GM21381 (cell line): ENCODE results near the gene MRPL10.
"Not testable (repeated sequence)": the region's sequence is repeated elsewhere in the genome, so short reads cannot be mapped to it uniquely, and the experiment has no call there.

Source experiments
- ATAC-seq: cut with Tn5 transposase; IDR thresholded peaks from one replicate; pipeline ENCODE4 v1.9.1; 2021; ENCODE audit warnings: mild to moderate bottlenecking, moderate library complexity; ENCODE audit not compliant: unreplicated experiment

MRPL10 gene

DNA sequence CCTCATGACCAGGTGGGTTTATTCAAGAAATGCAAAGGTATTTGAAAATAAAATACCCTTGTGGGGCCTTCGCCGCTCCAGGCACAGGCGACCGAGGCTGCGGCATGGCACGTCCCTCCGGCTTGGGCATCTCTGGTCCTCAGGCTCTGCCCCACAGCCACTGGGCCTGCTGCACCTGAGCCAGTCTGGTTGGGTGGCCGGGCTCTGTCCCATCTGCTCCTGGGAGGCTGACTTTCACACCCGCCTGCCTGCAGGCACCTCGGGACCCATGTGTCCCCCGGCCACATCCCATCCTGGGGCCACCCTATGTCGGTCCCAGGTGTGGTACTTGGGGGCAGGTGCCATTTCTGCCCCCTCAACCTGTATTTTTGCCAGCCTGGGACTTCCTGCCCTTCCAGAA, 30.7 kb downstream of the MRPL10 start:
- ATAC-seq, result no peak

DNA sequence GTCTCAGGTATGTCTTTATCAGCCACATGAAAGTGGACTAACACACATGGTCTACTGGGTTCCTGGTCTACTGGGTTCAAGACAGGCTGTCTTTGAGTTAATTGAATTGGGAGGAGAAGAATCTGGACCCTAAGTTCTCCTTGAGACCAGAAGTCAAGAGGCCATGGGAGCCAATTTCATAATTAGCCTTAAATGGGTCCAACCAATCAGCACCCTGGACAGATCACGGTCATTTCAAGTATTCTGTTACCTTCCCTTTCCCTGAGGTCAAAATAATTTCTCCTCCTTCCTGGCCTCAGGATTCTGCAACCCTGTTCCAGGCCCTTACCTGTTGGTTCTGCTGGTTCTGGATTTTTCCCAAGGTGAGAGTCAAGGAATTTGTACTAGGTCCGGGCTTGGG, 33.5 kb downstream of the MRPL10 start:
- no peak for ATAC-seq

DNA sequence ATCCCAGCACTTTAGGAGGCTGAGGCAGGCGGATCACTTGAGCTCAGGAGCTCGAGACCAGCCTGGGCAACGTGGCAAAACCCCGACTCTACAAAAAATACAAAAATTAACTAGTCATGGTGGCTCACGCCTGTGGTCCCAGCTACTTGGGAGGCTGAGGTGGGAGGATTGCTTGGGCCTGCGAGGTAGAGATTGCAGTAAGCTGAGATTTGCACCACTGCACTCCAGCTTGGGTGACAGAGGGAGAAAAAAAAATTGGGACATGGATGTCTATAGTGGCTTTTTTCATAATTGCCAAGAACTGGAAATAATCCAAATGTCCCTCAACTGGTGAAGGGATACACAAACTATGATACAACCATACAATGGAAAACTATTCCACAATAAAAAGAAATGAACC, 38.4 kb downstream of the MRPL10 start:
- no peak for ATAC-seq

DNA sequence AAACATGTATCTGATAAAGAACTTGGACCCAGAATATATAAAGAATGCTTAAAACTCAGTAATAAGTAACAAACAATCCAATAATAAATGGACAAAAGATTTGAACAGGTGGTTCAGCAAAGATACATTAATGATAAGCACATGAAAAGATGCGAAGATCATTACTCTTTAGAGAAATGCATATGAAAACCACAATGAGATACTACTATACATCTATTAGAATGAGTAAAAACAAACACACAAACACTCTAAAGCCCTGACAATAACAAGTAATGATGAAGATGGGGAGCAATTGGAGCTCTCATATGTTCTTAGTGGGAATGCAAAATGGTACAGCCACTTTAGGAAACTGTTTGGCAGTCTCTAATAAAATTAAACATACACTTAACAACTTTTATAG, 38.9 kb downstream of the MRPL10 start:
- ATAC-seq, result no peak

DNA sequence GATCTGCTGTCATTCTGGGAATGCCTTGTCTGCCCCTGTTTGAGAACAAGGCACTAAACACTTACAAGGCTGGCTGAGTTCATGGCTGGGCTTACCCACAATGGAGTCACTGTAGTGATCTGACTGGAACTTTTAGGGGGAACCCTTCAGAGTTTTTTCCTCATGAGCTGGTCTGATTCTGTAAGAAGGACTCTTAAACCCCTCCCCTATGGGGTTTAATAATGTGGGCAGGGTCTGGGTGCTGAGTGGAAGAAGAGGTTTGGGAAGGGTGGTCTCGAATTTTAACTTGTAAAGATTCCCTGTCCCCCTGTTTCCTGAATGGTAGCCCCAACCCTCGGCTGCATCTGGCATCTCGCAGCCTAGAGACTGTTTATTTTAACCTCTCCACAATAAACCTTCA, 40.3 kb downstream of the MRPL10 start:
- no peak for ATAC-seq

DNA sequence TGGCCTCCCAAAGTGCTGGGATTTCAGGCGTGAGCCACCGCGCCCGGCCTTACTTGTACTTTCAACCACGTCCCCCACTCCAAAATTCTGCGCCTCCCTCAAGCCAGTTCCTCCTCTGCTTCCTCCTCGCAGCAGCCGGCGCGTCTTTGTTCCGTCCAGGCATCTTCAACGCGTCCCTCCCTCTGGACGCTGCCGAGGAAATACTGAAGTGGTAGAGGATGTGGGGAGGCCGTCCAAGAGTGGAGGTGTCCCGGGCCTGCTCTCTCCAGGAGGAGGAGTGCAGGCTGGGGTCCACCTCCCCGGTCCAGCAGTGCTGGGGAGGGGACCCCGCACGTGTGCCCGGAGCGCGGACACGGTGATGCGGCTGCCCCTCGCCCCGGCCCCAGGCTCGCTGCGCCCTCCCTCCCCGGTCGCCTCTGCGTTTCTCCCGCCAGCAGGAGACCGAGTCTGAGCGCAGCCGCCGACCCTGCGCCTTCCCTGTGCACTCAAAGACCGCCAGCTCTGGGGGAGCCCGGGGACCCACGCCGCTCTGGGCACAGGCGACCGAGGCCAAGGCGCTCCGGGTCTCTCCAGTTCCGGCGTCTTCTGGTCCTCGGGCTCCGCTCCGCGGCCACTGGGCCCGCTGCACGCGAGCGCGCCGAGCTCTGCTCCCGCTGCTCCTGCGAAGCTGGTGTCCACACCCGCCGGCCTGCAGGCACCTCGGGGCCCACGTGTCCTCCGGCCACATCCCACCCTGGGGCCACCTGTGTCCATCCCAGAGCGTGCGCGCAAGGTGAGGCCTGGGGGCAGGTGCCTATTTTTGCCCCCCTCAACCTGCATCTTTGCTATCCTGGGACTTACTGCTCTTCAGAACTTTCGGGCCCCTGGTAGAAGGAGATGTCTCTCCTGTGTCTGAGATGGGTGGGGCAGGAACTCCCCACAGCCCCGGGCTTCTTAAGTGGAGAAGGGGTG, 41.5 kb downstream of the MRPL10 start:
- no peak for ATAC-seq

DNA sequence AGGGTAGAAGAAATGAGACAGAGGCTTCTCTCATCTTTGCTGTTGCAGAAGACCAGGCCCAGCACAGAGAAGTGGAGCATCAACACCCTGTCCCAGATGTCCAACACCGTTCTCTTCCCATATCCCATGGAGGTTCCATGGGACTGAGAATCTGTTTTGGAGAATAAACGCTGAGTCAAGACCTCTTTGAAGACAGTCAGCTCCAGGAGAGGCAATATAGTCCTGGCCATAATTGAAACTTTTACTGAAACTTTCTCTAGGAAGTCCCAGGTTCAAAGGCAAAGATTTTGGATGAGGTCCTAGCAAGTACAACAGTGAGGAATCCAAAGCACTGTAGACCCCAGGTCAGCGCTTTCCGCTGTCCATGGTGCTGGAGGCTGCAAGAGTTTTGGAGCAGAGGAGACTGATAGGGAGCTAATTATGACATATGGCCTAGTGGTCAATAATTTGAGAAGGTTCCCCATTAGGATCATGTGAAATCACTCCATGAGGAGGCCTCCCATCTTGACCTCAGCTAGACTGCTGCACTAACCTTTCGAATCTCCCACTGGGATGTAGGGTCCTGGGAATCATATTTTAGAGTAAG, 45.7 kb downstream of the MRPL10 start:
- no peak for ATAC-seq

DNA sequence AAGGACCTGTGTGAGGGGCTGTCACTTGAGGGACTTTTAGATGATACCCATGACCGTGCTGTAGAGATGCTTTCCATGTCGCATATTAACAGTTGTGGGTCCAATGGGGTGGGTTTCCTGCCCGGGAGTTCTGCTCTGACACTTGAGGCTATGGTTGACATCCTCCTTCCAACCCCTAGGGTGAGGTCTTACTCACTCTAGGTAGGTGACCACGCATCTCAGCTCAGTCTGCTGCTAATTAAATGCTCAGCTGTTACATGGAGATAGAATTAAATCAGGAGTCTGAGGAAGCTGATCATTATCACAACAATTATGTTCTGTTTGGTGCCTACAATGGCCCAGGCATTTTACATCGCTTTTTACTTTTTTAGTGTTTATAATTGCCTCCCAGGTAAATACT, 49.9 kb downstream of the MRPL10 start:
- ATAC-seq, result no peak

DNA sequence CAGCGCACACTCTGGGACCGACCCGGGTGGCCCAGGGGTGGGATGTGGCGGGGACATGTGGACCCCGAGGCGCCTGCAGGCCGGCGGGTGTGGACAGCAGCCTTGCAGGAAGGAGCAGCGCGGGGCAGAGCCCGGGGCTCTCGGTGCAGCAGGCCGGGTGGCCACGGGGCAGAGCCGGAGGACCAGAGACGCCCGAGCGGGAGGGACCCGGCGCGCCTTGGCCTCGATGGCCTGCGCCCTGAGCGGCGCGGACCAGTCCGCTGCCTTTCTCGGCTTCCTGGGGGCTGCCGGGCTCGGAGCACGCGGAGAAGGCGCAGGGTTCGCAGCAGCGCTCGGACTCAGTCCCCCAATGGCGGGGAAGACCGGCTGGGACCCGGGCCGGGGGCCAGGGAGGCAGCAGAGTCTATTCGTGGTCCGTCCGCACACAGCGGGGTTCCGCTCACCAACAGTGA, 53.1 kb downstream of the MRPL10 start:
- no peak for ATAC-seq

DNA sequence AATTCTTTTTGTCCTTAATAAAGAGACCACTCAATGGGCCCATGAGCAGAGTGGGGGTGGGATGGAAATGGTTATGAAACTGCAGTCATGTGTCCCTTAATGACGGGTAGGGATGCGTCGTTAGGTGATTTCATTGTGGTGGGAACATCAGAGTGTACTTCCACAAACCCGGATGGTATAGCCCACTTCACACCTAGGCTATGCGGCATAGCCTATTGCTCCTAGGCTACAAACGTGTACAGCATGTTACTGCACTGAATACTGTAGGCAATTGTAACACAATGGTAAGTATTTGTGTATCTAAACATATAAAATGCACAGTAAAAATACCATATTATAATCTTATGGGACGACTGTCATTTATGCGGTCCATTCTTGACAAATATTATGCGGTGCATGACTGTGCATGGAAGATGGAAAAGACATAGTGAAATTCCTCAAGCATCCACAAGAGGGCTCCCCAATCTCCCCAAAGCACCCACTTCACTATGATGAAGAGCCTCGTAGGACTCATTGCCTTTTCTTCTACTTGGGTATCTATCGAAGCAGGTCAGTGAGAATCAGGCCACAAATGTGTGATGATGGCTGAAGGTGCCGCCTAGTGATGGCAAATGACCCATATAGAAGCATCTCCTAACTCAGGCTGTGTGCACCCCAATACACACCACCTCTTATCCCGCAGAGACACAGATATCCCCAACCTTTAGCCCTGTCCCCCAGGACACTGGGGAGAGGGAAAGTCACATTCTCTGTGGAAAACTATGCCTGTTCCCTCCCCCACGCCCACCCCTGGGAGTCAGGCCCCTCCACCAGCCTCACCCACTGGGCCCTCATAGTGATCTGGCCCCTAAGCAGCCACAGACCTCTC, 54.8 kb downstream of the MRPL10 start:
- no peak for ATAC-seq

DNA sequence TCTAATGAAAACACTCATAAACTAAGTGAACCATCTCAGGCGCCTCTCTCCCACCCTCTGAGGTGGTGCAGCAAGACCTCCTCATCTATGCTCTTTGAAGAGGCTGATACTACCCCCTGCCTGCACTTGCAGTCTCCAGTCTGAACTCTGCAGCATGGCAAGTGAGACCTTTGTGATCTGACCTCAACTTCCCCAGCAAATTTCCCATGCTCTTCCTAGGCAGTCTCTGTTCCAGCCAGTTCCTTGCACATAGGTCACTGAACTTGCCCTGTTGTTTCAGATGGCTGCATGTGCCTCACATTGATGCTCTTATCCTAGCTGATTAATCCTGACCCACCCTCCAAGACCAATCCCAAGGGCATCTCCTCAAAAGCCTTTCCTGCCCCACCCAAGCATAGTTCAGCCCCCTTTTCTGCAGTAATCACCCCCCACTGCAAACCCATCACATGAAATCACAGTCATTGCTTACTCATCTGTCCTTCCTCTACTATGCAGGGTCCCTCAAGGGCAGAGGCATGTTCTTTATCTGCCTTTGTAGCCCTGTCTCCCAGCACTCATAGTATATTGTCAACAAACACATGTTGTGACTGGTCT, 56.3 kb downstream of the MRPL10 start:
- no peak for ATAC-seq

DNA sequence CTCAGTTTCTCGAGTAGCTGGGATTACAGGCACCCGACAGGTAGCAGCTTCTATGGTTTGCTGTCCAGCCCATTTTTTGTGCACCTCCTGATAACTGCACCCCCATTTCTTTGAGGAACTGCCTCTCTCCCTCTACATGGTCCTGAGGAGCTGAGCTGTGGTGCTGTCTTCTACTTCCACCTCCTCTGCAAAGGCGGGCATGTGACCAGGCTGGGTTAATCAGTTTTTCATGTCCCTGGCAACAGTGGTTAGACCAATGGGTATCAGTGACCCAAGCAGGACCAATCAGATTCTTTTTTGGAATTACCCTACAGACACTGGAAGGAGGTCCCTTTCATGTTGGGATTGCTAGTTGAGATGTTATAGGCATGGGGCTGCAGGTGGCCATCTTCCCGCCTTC, 57.0 kb downstream of the MRPL10 start:
- no peak for ATAC-seq

DNA sequence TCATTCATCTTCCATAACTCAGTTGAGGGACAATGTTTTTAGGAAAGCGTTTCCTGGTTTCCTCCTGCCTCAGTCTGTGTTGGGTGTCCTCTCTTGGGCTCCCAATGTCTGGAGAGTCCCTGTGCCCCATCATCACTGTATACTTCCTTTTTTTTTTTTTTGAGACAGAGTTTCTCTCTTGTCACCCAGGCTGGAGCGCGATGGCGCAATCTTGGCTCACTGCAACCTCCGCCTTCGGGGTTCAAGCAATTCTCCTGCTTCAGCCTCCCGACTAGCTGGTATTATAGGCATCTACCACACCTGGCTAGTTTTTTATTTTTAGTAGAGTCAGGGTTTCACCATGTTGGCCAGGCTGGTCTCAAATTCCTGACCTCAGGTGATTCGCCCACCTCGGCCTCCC, 57.7 kb downstream of the MRPL10 start:
- not testable (repeated sequence) for ATAC-seq
